AG08396 (cell line): ENCODE measurements around the gene DYNC1LI2.

ENCODE experiments used
- DNase-seq: peaks from one replicate; pipeline ENCODE4 v3.0.0; 2012; ENCODE audit warnings: low spot score, mixed read lengths

Gene DYNC1LI2

GRCh38 chr16:66740010-66740409, 11.4 kb downstream of the DYNC1LI2 start:
- DNase-seq, result peak; percentile 55

GRCh38 chr16:66735891-66736290, 15.5 kb downstream of the DYNC1LI2 start:
- no peak for DNase-seq

- DNase-seq, result no peak
Measured at GRCh38 chr16:66731101-66731500, 20.3 kb downstream of the DYNC1LI2 start.

DNA sequence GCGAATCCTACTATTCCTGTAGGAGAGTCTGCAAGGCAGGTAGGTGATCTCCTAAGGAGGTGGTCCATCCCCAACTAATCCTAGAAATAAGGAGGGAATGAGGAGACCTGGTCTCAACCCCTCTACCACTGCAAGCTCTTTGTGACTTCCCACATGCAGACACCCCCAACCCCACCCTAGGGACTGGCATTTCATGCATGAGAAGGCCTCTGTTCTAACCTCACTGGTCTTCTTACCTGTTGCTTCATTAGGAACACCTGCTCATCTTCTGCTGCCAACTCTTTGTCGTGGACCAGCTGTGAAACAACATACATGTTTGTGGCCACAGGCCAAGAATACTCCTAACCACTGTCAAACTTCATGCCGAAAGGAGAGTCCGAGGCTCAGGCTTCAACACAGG, 22.6 kb downstream of the DYNC1LI2 start:
- DNase-seq, result no peak

DNA sequence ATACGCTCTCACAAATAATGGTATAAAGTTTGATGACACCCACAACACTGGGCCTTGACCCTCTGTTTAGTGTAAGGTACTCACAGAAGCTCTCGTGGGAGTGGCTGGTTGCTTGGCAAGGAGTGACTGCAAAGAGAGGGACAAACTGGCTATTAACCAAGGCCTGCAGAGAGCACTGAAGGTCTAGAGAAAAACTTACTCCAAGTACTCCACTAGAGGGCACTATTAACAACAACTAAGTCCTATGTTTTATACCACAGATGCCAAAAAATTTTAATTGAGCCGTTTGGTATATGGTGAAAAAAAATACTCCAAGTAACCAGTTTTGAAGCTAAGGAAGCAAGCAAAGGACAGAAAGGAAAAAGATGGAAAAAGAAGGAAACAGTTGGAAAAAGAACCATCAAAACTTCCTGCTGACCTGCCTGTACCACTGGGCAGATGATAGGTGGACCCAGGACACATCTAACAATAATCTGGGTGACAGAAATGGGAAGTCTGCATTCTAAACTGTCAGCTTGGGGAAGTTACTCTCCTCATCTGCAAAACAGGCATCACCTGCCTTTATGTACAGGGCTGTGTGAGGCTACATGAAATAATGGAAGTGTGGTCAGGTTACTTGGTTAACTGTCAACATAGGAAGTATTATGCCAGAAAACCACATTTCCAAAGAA, 23.2 kb downstream of the DYNC1LI2 start:
- DNase-seq, result peak; percentile 61

DNA sequence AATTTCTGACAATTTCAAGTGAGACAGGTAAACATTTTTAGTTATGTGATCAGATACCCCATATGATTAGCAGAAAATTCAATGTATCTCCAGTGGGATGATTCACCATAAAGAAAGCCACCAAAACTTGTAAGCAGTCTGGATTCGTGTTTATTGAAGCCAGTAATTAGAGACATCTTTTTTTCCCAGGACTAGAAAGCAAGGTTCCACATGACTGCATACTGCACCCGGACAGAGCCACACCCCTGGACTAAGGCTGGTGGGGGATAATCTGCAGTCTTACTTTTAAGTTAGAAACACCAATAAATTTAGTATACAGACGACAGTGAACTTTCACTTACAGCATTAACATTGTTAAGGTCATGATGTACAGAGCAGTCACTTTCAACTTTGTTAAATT, 30.6 kb downstream of the DYNC1LI2 start:
- no peak for DNase-seq

DNA sequence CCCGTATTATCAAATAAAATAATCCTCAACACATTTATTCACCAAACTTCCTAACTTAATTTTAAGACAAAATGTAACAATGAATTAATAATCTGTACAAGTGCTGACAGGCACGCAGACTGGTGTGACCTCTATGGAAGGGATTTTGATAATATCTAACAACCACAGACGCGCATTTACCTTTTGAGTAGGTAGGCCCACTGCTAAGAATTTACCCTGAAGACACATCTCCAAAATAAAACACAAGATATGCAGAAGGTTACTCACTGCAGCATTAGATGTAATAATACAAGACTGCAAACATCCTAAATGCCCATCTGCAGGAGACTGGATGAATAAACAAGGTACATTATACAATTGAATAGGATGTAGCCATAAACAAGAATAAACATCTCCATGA, 32.2 kb downstream of the DYNC1LI2 start:
- DNase-seq, result no peak

DNA sequence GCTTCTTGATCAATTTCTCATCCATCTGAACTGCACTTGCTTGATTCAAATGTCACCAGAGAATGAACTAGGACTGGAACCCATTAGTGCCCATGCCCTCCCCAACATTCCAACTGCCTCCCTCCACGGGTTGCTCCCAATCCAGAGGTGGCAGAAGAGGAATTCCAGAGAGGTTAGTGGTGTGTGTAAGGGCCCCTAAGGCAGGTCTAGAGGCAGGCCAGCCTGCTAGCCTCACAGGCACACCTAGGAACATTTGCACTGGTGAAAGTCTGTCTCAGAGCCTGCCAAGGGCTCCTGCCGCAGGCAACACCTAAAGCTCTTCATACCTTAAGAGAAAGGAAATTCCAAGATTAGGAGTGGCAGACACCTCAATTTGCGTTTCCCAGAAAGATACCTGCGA, 33.6 kb downstream of the DYNC1LI2 start:
- DNase-seq, result no peak

GRCh38 chr16:66717112-66717675, 34.2 kb downstream of the DYNC1LI2 start:
- peak; percentile 56 for DNase-seq

DNA sequence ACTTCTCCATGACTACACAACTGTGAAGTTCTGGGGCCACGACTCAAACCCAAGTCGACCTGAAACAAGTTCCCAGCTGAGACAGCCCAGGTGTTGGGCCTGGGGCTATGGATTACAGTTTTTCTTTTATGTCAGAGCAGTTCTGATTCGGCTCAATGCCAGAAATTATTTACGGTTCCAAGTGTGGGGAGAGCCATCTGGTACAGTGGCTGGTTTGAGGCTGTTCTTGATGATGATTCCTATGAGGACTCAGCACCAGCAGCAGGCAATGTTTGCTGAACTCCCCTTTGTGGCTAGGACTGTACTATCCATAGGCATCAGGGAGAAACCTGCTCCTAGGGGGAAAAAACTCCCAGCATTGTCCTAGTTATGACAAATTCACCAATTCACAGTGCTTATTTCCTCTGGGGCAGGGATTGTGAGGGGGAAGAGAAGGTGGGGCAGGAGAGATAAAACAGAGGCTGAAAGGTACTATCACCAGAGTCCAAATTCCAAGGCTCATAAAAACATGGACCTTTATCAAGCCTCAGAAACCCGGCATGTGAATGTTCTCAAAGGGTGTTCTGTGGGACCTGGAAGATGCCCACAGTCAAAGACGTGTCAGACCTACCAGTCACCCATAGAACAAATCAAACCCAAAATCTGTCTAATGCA, 36.6 kb downstream of the DYNC1LI2 start:
- DNase-seq, result no peak

- no peak for DNase-seq
Measured at GRCh38 chr16:66714062-66714461, 37.3 kb downstream of the DYNC1LI2 start.

DNA sequence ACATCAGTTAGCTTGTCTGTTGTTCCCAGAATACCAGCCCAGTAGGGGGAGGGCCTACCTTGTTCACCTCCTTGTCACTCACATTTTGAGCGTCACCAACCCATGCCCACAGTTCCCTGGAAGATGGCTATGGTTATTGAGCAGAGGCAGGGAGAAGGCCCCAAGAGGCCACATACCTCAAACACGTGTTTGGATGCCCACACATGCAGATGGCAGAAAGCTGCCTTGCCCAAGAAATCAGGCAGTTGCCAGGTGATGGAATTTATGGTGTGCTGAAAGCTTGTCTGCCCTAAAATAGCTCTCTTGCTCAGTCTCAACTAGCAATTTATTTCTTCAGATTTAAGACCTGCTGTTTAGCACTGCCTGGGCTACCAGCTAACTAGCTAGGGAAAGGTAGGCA, 38.3 kb downstream of the DYNC1LI2 start:
- DNase-seq, result no peak

- DNase-seq, result no peak
Measured at GRCh38 chr16:66712512-66712911, 38.9 kb downstream of the DYNC1LI2 start.

DNA sequence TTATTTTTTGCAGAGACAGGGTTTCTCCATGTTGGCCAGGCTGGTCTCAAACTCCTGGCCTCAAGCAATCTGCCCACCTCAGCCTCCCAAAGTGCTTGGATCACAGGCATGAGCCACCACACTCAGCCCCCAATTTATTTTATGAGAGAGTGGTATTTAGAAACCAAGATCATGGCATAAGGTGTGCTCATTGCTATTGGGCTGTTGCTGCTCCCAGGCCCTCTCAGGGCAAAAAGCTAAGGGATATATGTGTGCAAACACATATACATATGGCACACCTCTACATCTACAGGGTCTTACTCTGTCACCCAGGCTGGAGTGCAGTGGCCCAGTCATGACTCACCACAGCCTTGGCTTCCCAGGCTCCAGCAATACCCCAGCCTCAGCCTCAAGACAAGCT, 39.8 kb downstream of the DYNC1LI2 start:
- no peak for DNase-seq

- no peak for DNase-seq
Measured at GRCh38 chr16:66706506-66706880, 44.9 kb downstream of the DYNC1LI2 start.

- peak; percentile 60 for DNase-seq
Measured at GRCh38 chr16:66705790-66706505, 45.5 kb downstream of the DYNC1LI2 start.

GRCh38 chr16:66703406-66704215, 47.8 kb downstream of the DYNC1LI2 start:
- DNase-seq, result no peak

GRCh38 chr16:66701516-66701915, 49.9 kb downstream of the DYNC1LI2 start:
- DNase-seq, result no peak

- DNase-seq, result no peak
Measured at GRCh38 chr16:66701026-66701425, 50.4 kb downstream of the DYNC1LI2 start.

GRCh38 chr16:66699898-66700297, 51.5 kb downstream of the DYNC1LI2 start:
- DNase-seq, result no peak

DNA sequence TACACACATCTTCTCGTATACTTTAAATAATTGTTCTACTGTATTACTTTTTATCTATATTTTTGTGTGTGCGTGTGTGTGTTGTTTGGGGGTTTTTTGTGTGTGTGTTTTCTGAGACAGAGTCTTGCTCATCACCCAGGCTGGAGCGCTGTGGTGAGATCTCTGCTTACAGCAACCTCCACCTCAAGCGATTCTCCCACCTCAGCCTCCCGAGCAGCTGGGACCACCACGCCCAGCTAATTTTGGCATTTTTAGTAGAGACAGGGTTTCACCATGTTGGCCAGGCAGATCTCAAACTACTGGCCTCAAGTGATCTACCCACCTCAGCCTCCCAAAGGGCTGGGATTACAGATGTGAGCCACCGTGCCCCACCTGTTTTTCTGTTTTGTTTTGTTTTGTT, 53.4 kb downstream of the DYNC1LI2 start:
- DNase-seq, result no peak
